Measurements from ENCODE around the gene P2RX7.

DNA sequence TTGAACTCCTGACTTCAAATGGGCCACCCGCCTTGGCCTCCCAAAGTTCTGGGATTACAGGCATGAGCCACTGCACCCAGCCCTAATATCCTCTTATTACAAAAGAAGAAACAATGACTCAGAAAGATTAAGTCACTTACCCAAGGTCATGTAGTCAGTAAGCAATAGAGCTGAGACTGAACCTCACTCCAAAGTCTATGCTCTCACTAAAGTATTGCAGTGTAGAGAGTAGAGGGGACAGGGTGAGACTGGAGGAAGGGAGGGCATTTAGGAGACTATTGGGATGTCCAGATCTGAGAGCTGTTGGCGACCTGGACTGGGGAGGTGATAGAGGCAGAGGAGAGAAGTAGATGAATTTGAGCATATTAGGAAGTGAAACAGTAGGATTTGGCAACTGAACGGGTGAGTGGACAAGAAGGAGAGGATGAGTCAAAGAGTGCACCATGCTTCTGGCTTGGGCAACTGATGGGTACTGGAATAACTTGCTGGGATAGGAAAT is 11.8 kb downstream of the P2RX7 start:
- TF ChIP-seq, protein P1, sequence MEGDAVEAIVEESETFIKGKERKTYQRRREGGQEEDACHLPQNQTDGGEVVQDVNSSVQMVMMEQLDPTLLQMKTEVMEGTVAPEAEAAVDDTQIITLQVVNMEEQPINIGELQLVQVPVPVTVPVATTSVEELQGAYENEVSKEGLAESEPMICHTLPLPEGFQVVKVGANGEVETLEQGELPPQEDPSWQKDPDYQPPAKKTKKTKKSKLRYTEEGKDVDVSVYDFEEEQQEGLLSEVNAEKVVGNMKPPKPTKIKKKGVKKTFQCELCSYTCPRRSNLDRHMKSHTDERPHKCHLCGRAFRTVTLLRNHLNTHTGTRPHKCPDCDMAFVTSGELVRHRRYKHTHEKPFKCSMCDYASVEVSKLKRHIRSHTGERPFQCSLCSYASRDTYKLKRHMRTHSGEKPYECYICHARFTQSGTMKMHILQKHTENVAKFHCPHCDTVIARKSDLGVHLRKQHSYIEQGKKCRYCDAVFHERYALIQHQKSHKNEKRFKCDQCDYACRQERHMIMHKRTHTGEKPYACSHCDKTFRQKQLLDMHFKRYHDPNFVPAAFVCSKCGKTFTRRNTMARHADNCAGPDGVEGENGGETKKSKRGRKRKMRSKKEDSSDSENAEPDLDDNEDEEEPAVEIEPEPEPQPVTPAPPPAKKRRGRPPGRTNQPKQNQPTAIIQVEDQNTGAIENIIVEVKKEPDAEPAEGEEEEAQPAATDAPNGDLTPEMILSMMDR (IDR thresholded peaks at IDR 0.05): no peak
- TF ChIP-seq CHD2 (IDR thresholded peaks at IDR 0.05; ENCODE audit: low read length, partially characterized antibody) (no peak), MYC (IDR thresholded peaks at IDR 0.05; ENCODE audit: borderline replicate concordance, low read length) (no peak), NPAS2 (CRISPR knock-in tag; IDR thresholded peaks at IDR 0.05; ENCODE audit: borderline replicate concordance) (no peak), POLR2A (IDR thresholded peaks at IDR 0.05; ENCODE audit: low read length) (no peak), EP300 (IDR thresholded peaks at IDR 0.05) (no peak)
- TF ChIP-seq, protein P2, sequence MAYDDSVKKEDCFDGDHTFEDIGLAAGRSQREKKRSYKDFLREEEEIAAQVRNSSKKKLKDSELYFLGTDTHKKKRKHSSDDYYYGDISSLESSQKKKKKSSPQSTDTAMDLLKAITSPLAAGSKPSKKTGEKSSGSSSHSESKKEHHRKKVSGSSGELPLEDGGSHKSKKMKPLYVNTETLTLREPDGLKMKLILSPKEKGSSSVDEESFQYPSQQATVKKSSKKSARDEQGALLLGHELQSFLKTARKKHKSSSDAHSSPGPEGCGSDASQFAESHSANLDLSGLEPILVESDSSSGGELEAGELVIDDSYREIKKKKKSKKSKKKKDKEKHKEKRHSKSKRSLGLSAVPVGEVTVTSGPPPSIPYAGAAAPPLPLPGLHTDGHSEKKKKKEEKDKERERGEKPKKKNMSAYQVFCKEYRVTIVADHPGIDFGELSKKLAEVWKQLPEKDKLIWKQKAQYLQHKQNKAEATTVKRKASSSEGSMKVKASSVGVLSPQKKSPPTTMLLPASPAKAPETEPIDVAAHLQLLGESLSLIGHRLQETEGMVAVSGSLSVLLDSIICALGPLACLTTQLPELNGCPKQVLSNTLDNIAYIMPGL (CRISPR knock-in tag; IDR thresholded peaks at IDR 0.05; ENCODE audit: borderline replicate concordance): no peak
- TF ChIP-seq, protein P3, sequence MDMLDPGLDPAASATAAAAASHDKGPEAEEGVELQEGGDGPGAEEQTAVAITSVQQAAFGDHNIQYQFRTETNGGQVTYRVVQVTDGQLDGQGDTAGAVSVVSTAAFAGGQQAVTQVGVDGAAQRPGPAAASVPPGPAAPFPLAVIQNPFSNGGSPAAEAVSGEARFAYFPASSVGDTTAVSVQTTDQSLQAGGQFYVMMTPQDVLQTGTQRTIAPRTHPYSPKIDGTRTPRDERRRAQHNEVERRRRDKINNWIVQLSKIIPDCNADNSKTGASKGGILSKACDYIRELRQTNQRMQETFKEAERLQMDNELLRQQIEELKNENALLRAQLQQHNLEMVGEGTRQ (IDR thresholded peaks at IDR 0.05): no peak
